K562 (cell line): ENCODE data around the gene PGAP3. TPM values are rescaled to one million over a fixed set of nuclear protein-coding genes. Genes with fewer than 3 reads are reported as not detected.

Source experiments
- CBFA2T2 ChIP-seq: fragments of 450-650 bp; conservative IDR thresholded peaks from 2 replicates; pipeline ENCODE4 v1.6.1; 2017; ENCODE audit warnings: mild to moderate bottlenecking
- NR2C2 ChIP-seq, 2 experiments: fragments of 200-800 bp in 1 of 2; sonication (Bioruptor generic) in 1 of 2; sonication (generic) in 1 of 2; formaldehyde crosslinking in 1 of 2; IDR thresholded peaks; 2 replicates each; pipeline versions ENCODE4 v1.6.1 to v1.8.0; 2016 to 2022; ENCODE audit warnings: mild to moderate bottlenecking in 1 of 2, missing compliant biosample characterization in 1 of 2, missing genetic modification characterization in 1 of 2, missing genetic modification reagents in 1 of 2
- POLR2G ChIP-seq: fragments of 200-400 bp; formaldehyde crosslinking; IDR thresholded peaks from 2 replicates; pipeline ENCODE4 v1.6.1; 2017; ENCODE audit warnings: low read depth, mild to moderate bottlenecking, antibody characterized with exemption, low read length, moderate library complexity
- RERE ChIP-seq: sonication (generic); formaldehyde crosslinking; IDR thresholded peaks from 2 replicates; pipeline ENCODE4 v1.8.0; 2023; ENCODE audit warnings: missing genetic modification reagents, mild to moderate bottlenecking, borderline replicate concordance
- ZNF785 ChIP-seq: fragments of 250-450 bp; sonication (Bioruptor Pico); IDR thresholded peaks from 2 replicates; pipeline ENCODE4 v1.4.0; 2020; ENCODE audit warnings: mild to moderate bottlenecking
- polyA plus RNA-seq, 8 experiments: library from polyadenylated mRNA; depleted of rRNA in 4 of 8; stranded (reverse) in 5 of 8; unstranded in 3 of 8; fragments of >200 nt; fragmentation: Nextera tagmentation in 2 of 8; fragmentation: Illumina TruSeq in 1 of 8; extraction: Ambion mirVana in 2 of 8; extraction: Trizol in 1 of 8; gene quantifications; 2 replicates each; pipeline versions ENCODE4 v1.2.1 to v1.2.3, GENCODE V29; 2011 to 2014; ENCODE audit warnings: inconsistent platforms in 1 of 8, missing spikeins in 1 of 8
- total RNA-seq, 7 experiments: library from RNA; depleted of rRNA in 6 of 7; stranded (reverse); fragments of >200 nt in 6 of 7; fragmentation: Illumina TruSeq in 2 of 7; extraction: Trizol in 2 of 7; gene quantifications; 2 replicates each; pipeline versions ENCODE4 v1.2.1 to v1.2.3, GENCODE V29; 2011 to 2021; ENCODE audit warnings: low replicate concordance in 1 of 7
- TF ChIP-seq, protein P1 (sequence below): fragments of 200-800 bp; sonication (Bioruptor generic); IDR thresholded peaks from 2 replicates; pipeline ENCODE4 v1.6.1; 2017; ENCODE audit warnings: missing genetic modification characterization, missing compliant biosample characterization
- TF ChIP-seq, protein P2 (sequence below): fragments of 450-650 bp; formaldehyde crosslinking; IDR thresholded peaks from 2 replicates; pipeline ENCODE4 v1.4.0; 2020; ENCODE audit warnings: mild to moderate bottlenecking, moderate library complexity

Gene PGAP3
- total and polyA plus RNA-seq, 9 of the 15 experiments (the other 6 are each of a cell fraction or from before 2014, with no cell fraction given), result 0.38 to 9.4 (median 4.5) TPM

- TF ChIP-seq RERE (CRISPR knock-in tag), result no peak
- TF ChIP-seq ZNF785 (CRISPR knock-in tag), result no peak
- TF ChIP-seq NR2C2 (CRISPR knock-in tag; IDR thresholded peaks at IDR 0.05), result 0 out of 2 replicates have a peak, but pooled peaks have one; percentile 28
- peak; percentile 77 for TF ChIP-seq NR2C2 (tag; IDR thresholded peaks at IDR 0.05)
- no peak for TF ChIP-seq CBFA2T2
- no peak for TF ChIP-seq POLR2G
- TF ChIP-seq, protein P1, sequence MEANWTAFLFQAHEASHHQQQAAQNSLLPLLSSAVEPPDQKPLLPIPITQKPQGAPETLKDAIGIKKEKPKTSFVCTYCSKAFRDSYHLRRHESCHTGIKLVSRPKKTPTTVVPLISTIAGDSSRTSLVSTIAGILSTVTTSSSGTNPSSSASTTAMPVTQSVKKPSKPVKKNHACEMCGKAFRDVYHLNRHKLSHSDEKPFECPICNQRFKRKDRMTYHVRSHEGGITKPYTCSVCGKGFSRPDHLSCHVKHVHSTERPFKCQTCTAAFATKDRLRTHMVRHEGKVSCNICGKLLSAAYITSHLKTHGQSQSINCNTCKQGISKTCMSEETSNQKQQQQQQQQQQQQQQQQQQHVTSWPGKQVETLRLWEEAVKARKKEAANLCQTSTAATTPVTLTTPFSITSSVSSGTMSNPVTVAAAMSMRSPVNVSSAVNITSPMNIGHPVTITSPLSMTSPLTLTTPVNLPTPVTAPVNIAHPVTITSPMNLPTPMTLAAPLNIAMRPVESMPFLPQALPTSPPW, result no peak
- TF ChIP-seq, protein P2, sequence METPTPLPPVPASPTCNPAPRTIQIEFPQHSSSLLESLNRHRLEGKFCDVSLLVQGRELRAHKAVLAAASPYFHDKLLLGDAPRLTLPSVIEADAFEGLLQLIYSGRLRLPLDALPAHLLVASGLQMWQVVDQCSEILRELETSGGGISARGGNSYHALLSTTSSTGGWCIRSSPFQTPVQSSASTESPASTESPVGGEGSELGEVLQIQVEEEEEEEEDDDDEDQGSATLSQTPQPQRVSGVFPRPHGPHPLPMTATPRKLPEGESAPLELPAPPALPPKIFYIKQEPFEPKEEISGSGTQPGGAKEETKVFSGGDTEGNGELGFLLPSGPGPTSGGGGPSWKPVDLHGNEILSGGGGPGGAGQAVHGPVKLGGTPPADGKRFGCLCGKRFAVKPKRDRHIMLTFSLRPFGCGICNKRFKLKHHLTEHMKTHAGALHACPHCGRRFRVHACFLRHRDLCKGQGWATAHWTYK, result no peak
- TF ChIP-seq, all 486 proteins: peak for 2
Measured at GRCh38 chr17:39633570-39634183, 54.2 kb downstream of the PGAP3 start (continued).
